GM18520 (cell line): ENCODE measurements around the gene HIPK1.
A peak's percentile ranks its signal among the peaks of the same experiment; 100 is the strongest.

Experiments
- ATAC-seq: cut with Tn5 transposase; IDR thresholded peaks from one replicate; pipeline ENCODE4 v1.9.1; 2021; ENCODE audit not compliant: unreplicated experiment

The HIPK1 gene

GRCh38 chr1:113913312-113913668 lies 15.8 kb upstream of the HIPK1 start:
- no peak for ATAC-seq

- no peak for ATAC-seq
Measured at GRCh38 chr1:113913887-113914664, 15.0 kb upstream of the HIPK1 start.

GRCh38 chr1:113916974-113917373 lies 12.2 kb upstream of the HIPK1 start:
- ATAC-seq = no peak

GRCh38 chr1:113917400-113918082 lies 11.6 kb upstream of the HIPK1 start:
- no peak for ATAC-seq

GRCh38 chr1:113918243-113918642 lies 10.9 kb upstream of the HIPK1 start:
- ATAC-seq = no peak

GRCh38 chr1:113922957-113923356 lies 6.2 kb upstream of the HIPK1 start:
- ATAC-seq = no peak

GRCh38 chr1:113924473-113924872 lies 4.7 kb upstream of the HIPK1 start:
- no peak for ATAC-seq

- no peak for ATAC-seq
Measured at GRCh38 chr1:113928187-113928930, 765 bp upstream of the HIPK1 start.

- peak; percentile 22 for ATAC-seq
Measured at GRCh38 chr1:113929750-113930498, 800 bp downstream of the HIPK1 start.

- ATAC-seq = peak; percentile 21
Measured at GRCh38 chr1:113930499-113931161, 1.5 kb downstream of the HIPK1 start.

- no peak for ATAC-seq
Measured at GRCh38 chr1:113931451-113931851, 2.3 kb downstream of the HIPK1 start.

- no peak for ATAC-seq
Measured at GRCh38 chr1:113934006-113934405, 4.9 kb downstream of the HIPK1 start.

- no peak for ATAC-seq
Measured at GRCh38 chr1:113934511-113935055, 5.5 kb downstream of the HIPK1 start.

- ATAC-seq = no peak
Measured at GRCh38 chr1:113935176-113935575, 6.1 kb downstream of the HIPK1 start.

GRCh38 chr1:113935970-113936369 lies 6.8 kb downstream of the HIPK1 start:
- ATAC-seq = no peak

GRCh38 chr1:113937146-113937545 lies 8.0 kb downstream of the HIPK1 start:
- ATAC-seq = no peak

- ATAC-seq = no peak
Measured at GRCh38 chr1:113938192-113938591, 9.1 kb downstream of the HIPK1 start.

- ATAC-seq = peak; percentile 60
Measured at GRCh38 chr1:113940365-113941244, 11.5 kb downstream of the HIPK1 start.

GRCh38 chr1:113941245-113941559 lies 12.1 kb downstream of the HIPK1 start:
- ATAC-seq = no peak

GRCh38 chr1:113942527-113942926 lies 13.4 kb downstream of the HIPK1 start:
- no peak for ATAC-seq
